Left ventricle myocardium superior (tissue), 1 donor: ENCODE results near the gene MORC2. TPM values are rescaled to one million over a fixed set of nuclear protein-coding genes. Genes with fewer than 3 reads are reported as not detected.

ENCODE experiments used
- ATAC-seq: fragments of 200-7000 bp; cut with Tn5 transposase; one replicate; pipeline ENCODE4 v1.9.1; 2020; ENCODE audit warnings: mild to moderate bottlenecking, moderate library complexity
- DNase-seq: peaks from one replicate; pipeline ENCODE4 v3.0.0-alpha.2; 2020
- intact Hi-C: fragments of 100-400 bp; cut with micrococcal nuclease; formaldehyde crosslinking; loops from one replicate; pipeline ENCODE4 v1.11.0; 2022
- total RNA-seq: library from RNA; stranded (reverse); fragmentation: NEBNext Ultra II Directional; extraction: Animal tissue kit (Norgen Biotek cat#: 25700); gene quantifications from one replicate; pipeline ENCODE4 v1.2.1, GENCODE V29; 2021
- donor health status: DM: no; HTN: yes; CAD: no; lungs with severe emphysema.

Gene MORC2
- total RNA-seq, 1 donor from 2014 or later: 18.8 TPM

DNA sequence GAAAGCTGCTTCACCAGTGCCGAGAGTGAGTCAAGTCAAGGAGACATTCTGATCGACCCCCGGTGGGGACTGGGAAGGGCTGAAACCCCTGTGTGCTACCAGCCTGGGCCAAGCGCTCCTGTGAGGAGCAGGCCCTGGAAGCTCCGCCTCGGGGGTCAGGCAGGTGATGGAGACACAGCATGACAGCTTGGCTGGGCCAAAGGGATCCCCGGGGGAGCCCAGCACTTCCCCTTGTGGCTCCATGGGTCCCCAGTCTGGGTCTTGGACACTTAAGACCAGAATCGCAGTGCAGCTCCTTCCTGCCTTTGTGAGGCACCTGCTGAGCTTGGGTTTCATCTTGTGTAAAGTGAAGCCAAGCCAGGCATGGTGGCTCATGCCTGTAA, 89.2 kb downstream of the MORC2 start:
- peak; percentile 15 for DNase-seq
- ATAC-seq: no peak
- intact Hi-C loops: no loop called here

DNA sequence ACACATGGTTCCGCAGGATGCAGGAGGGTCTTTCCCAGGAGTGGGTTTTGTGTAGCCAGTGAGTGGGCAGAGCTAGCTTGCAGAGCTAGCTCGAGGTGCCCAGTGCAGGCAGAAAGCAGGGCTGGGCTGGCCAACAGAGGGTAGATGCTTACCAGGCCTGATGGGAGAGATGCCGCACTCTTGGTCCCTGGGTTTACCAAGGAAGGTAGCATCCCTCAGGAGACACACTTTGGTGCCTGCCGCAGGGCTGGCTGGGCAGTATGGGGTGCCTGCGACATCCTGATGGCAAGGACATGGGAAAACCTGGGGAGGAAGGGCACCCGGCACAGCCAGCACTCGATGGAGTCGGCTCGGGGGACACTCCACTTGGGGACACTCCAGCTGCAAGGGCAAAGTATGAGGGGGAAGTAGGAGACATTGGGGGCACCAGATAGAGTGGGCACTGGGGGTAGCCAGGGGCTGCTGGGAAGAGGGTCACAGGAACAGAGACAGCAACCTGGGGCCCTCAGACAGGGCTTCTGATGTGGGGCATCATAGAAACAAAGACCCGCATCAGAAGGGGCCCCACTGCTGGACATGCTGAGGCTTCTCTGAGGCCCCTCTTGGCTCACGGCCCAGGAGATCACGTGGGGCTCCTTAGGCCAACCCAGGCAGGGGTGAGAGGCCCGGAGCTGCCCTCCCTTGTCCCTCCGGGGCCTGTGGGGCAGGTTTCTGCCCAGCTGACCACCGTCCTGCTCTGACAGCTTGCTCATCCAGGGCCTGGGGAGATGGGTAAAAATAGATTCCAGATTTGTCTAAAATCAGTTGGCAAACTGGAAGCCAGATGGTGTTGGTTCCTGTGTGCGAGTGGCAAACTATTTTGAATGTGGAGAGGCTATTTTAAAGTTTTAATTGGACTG, 89.8 kb downstream of the MORC2 start:
- intact Hi-C loops: no loop called here
- DNase-seq (peak; percentile 49), ATAC-seq (no peak)

GRCh38 chr22:30877662-30878515, 90.7 kb downstream of the MORC2 start:
- DNase-seq: peak; percentile 20
- peak; percentile 41 for ATAC-seq

DNA sequence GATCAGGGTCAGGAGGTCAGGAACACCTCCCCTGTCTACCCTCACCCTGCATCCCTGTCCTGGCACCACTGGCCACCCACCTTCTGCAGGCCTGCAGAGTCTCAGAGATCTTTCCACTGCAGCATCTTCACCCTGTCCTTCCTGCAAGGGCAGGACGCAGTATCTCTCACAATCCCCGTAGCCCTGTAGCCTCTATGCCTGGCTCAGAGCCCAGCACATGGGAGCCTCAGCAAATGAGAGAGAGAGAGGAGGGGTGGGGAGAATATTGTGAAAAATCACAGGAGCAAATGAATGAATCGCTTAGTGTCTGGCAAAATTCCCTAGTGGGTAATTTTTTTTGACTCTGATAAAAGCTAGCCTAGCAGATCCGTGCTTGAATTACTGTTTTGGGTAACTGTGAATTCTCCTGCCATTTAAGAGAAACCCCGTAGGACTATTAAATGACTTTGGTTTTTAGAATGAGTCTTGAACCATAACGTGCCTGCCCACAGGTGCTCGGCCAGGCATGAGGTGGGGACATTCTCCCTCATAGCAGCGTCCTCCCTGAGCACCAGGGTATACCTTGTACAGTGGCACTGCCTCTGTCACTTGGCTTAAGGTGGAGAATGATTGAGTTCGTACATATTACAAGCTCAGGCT, 91.5 kb downstream of the MORC2 start:
- intact Hi-C loops: no loop called here
- DNase-seq (peak; percentile 75), ATAC-seq (peak; percentile 67)

More at GRCh38 chr22:30877662-30878515, 90.7 kb downstream of the MORC2 start:
- intact Hi-C loops: no loop called here

DNA sequence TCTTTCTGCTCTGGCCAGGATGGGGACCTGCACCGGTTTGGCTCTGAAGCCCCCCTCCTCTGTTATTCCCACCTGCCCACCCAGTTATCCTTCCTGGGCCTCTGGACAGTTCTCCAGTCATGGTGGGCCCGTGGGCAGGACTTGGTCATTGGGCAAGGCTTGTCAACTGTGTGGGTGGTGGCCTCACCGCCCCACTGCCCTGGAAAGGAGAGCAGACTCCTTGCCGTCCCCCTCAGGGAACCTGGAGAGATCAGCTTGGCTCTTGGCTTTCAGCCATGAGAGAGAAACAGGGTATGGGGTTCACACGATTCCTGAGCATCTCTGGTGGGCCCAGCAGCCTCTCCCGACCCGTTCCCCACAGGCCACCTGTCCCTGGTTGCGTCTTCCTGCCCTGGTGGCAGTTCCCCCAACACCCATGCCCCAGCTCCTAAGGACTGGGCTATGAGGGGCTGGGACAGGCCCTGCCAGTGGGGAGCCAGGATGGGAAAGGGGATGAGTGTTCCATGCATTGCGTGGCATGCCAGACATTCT, 92.3 kb downstream of the MORC2 start:
- peak; percentile 16 for DNase-seq
- intact Hi-C loops: no loop called here
- no peak for ATAC-seq

- DNase-seq (peak; percentile 83), ATAC-seq (peak; percentile 83)
- intact Hi-C loops: no loop called here
Observed at GRCh38 chr22:30875481-30876215, 92.9 kb downstream of the MORC2 start.

Other genes starting within 250 kb of the MORC2 start
- gene TUG1, start 491 bp upstream of the MORC2 start, total RNA-seq: 32.7 TPM
- 278 TPM for gene SMTN, start 112.5 kb upstream of the MORC2 start, total RNA-seq
- gene SELENOM, start 138.8 kb upstream of the MORC2 start, total RNA-seq: 32.9 TPM
- gene INPP5J, start 154.2 kb upstream of the MORC2 start, total RNA-seq: 15.7 TPM
- not detected for gene PLA2G3, start 171.7 kb upstream of the MORC2 start, total RNA-seq
- gene RNF185, start 191.4 kb upstream of the MORC2 start, total RNA-seq: 21.4 TPM
- gene LIMK2, start 243.5 kb upstream of the MORC2 start, total RNA-seq: 8.6 TPM